ENCODE data around the gene WBP2. TPM values are rescaled to one million over a fixed set of nuclear protein-coding genes. Genes with fewer than 3 reads are reported as not detected.

The WBP2 gene
- total and polyA plus RNA-seq, 2 of the 8 experiments (the other 6 are each of a cell fraction or from before 2014, with no cell fraction given): 48.2 to 71.2 TPM

DNA sequence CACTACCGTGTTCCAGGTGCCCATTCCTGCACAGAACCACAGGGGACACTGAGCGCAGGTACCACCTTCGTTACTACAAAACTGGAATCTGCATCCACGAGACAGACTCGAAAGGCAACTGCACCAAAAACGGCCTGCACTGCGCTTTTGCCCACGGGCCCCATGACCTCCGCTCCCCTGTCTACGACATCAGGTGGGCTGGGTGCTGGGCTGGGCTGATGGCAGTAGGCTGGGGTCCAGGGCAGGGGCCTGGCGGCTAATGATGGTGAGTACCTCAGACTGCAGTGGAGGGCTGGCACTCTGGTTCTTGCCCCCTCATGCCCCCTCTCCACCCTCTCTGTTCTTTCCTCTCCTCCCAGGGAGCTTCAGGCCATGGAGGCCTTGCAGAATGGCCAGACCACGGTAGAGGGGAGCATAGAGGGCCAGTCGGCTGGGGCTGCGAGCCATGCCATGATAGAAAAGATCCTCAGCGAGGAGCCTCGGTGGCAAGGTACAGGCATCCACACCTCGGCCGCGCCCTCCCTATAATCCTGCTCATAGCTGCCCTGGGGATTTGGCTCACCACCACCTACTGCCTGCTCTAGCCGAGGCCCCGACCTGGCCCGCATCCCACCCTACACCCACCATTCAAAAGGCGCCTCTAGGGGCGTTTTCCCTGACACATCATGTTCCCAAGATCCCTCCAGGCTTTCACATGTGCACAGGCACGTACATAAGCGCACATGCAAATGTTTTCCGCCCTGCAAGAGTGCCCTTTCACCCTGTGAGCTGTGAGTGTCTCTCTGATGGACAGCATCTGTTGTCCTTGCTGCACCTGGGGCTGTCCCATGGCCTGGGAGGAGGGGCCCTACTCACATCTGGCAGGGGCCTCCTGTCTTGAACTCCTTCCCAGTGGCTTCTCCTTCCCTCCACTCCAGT lies 42.8 kb downstream of the WBP2 start (continued):
- TF ChIP-seq, protein P1, sequence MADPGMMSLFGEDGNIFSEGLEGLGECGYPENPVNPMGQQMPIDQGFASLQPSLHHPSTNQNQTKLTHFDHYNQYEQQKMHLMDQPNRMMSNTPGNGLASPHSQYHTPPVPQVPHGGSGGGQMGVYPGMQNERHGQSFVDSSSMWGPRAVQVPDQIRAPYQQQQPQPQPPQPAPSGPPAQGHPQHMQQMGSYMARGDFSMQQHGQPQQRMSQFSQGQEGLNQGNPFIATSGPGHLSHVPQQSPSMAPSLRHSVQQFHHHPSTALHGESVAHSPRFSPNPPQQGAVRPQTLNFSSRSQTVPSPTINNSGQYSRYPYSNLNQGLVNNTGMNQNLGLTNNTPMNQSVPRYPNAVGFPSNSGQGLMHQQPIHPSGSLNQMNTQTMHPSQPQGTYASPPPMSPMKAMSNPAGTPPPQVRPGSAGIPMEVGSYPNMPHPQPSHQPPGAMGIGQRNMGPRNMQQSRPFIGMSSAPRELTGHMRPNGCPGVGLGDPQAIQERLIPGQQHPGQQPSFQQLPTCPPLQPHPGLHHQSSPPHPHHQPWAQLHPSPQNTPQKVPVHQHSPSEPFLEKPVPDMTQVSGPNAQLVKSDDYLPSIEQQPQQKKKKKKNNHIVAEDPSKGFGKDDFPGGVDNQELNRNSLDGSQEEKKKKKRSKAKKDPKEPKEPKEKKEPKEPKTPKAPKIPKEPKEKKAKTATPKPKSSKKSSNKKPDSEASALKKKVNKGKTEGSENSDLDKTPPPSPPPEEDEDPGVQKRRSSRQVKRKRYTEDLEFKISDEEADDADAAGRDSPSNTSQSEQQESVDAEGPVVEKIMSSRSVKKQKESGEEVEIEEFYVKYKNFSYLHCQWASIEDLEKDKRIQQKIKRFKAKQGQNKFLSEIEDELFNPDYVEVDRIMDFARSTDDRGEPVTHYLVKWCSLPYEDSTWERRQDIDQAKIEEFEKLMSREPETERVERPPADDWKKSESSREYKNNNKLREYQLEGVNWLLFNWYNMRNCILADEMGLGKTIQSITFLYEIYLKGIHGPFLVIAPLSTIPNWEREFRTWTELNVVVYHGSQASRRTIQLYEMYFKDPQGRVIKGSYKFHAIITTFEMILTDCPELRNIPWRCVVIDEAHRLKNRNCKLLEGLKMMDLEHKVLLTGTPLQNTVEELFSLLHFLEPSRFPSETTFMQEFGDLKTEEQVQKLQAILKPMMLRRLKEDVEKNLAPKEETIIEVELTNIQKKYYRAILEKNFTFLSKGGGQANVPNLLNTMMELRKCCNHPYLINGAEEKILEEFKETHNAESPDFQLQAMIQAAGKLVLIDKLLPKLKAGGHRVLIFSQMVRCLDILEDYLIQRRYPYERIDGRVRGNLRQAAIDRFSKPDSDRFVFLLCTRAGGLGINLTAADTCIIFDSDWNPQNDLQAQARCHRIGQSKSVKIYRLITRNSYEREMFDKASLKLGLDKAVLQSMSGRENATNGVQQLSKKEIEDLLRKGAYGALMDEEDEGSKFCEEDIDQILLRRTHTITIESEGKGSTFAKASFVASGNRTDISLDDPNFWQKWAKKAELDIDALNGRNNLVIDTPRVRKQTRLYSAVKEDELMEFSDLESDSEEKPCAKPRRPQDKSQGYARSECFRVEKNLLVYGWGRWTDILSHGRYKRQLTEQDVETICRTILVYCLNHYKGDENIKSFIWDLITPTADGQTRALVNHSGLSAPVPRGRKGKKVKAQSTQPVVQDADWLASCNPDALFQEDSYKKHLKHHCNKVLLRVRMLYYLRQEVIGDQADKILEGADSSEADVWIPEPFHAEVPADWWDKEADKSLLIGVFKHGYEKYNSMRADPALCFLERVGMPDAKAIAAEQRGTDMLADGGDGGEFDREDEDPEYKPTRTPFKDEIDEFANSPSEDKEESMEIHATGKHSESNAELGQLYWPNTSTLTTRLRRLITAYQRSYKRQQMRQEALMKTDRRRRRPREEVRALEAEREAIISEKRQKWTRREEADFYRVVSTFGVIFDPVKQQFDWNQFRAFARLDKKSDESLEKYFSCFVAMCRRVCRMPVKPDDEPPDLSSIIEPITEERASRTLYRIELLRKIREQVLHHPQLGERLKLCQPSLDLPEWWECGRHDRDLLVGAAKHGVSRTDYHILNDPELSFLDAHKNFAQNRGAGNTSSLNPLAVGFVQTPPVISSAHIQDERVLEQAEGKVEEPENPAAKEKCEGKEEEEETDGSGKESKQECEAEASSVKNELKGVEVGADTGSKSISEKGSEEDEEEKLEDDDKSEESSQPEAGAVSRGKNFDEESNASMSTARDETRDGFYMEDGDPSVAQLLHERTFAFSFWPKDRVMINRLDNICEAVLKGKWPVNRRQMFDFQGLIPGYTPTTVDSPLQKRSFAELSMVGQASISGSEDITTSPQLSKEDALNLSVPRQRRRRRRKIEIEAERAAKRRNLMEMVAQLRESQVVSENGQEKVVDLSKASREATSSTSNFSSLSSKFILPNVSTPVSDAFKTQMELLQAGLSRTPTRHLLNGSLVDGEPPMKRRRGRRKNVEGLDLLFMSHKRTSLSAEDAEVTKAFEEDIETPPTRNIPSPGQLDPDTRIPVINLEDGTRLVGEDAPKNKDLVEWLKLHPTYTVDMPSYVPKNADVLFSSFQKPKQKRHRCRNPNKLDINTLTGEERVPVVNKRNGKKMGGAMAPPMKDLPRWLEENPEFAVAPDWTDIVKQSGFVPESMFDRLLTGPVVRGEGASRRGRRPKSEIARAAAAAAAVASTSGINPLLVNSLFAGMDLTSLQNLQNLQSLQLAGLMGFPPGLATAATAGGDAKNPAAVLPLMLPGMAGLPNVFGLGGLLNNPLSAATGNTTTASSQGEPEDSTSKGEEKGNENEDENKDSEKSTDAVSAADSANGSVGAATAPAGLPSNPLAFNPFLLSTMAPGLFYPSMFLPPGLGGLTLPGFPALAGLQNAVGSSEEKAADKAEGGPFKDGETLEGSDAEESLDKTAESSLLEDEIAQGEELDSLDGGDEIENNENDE (IDR thresholded peaks at IDR 0.05; ENCODE audit: insufficient replicate concordance, low read length): no peak
- TF ChIP-seq TBP (IDR thresholded peaks at IDR 0.05; ENCODE audit: low read depth, low read length) (no peak), GABPA (IDR thresholded peaks at IDR 0.05; ENCODE audit: borderline replicate concordance, insufficient read depth, low read length) (no peak), EP300 (IDR thresholded peaks at IDR 0.05; ENCODE audit: borderline replicate concordance in 1 of 2, low read depth in 2 of 2, low read length in 2 of 2) (no peak), HDAC2 (IDR thresholded peaks at IDR 0.05; ENCODE audit: borderline replicate concordance in 1 of 2, low read depth in 2 of 2, low read length in 2 of 2) (no peak), SUZ12 (IDR thresholded peaks at IDR 0.05; ENCODE audit: low read length) (no peak), YY1 (IDR thresholded peaks at IDR 0.05; ENCODE audit: low read depth, low read length) (no peak), MAFK (IDR thresholded peaks at IDR 0.05; ENCODE audit: low read depth, low read length) (no peak), RXRA (IDR thresholded peaks at IDR 0.05; ENCODE audit: insufficient read depth, low read depth, low read length) (no peak)
